ENCODE results near the gene SCFD2. TPM values are rescaled to one million over a fixed set of nuclear protein-coding genes. Genes with fewer than 3 reads are reported as not detected.

Gene SCFD2
- total RNA-seq, 1 experiment from 2014 or later = 12.4 TPM

GRCh38 chr4:53000560-53000959 lies 365.3 kb downstream of the SCFD2 start:
- no peak overlapping the region for H3K4me3 Mint-ChIP-seq
- no peaks in the 10 kb centered on the region; the same call in 1 of the 2 replicates for H3K27me3 Mint-ChIP-seq (ENCODE audit: low read depth)
- no peaks in the 10 kb centered on the region for H3K9me3 Mint-ChIP-seq
- CTCF ChIA-PET = no interaction called here
- POLR2A ChIA-PET = no interaction called here
- ATAC-seq (no peak), DNase-seq (ENCODE audit: low spot score) (no peak)
- no peaks in the 10 kb centered on the region for H3K4me1 Mint-ChIP-seq
- TF ChIP-seq ELF4 (CRISPR knock-in tag; IDR thresholded peaks at IDR 0.05; ENCODE audit: low read depth) (no peak), ETV6 (CRISPR knock-in tag; IDR thresholded peaks at IDR 0.05) (no peak)
- H3K27ac Mint-ChIP-seq = no peak overlapping the region
- H3K36me3 Mint-ChIP-seq = no peaks in the 10 kb centered on the region

DNA sequence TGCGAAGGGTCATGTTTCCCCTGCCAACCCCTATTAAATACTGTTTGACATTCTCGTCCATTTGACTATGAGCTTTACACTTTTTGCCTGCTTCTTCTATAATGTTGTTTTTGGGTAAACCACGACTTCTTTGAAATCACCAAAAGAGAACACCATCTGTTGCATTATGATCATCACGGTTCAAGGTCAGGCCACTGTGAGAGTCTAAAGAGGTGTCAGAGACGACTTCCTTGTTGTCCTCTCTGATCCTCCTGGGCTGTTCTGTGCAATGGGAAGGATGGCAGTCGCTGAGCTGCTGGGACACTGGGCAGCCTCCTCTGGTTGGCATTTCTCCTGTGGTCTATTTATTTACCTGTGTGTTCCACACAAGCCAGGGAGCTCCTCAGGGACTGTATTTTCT lies 366.2 kb downstream of the SCFD2 start:
- ChIA-PET CTCF (no interaction called here), POLR2A (no interaction called here)
- H3K4me3 Mint-ChIP-seq = no peak overlapping the region
- no peaks in the 10 kb centered on the region; the same call in 1 of the 2 replicates for H3K27me3 Mint-ChIP-seq (ENCODE audit: low read depth)
- peaks cover 2% of the 10 kb centered on the region; the same call in 1 of the 2 replicates for H3K36me3 Mint-ChIP-seq
- no peak for DNase-seq (ENCODE audit: low spot score)
- H3K9me3 Mint-ChIP-seq = peaks cover 2% of the 10 kb centered on the region
- H3K4me1 Mint-ChIP-seq = no peaks in the 10 kb centered on the region
- no peak for ATAC-seq
- TF ChIP-seq ELF4 (CRISPR knock-in tag; IDR thresholded peaks at IDR 0.05; ENCODE audit: low read depth) (no peak), ZNF121 (CRISPR knock-in tag; IDR thresholded peaks at IDR 0.05) (no peak), MAX (CRISPR knock-in tag; IDR thresholded peaks at IDR 0.05) (no peak), NR2C2 (CRISPR knock-in tag; IDR thresholded peaks at IDR 0.05) (no peak), TP53 (CRISPR knock-in tag; IDR thresholded peaks at IDR 0.05) (no peak), TCF7 (CRISPR knock-in tag; IDR thresholded peaks at IDR 0.05; ENCODE audit: low read depth) (no peak), CBFB (CRISPR knock-in tag; IDR thresholded peaks at IDR 0.05; ENCODE audit: low read depth) (no peak), ZNF396 (CRISPR knock-in tag; IDR thresholded peaks at IDR 0.05; ENCODE audit: borderline replicate concordance) (no peak), PRRX2 (CRISPR knock-in tag; IDR thresholded peaks at IDR 0.05) (no peak), SOX15 (CRISPR knock-in tag; IDR thresholded peaks at IDR 0.05) (no peak), CREM (CRISPR knock-in tag; IDR thresholded peaks at IDR 0.05) (no peak)
- TF ChIP-seq, protein P1, sequence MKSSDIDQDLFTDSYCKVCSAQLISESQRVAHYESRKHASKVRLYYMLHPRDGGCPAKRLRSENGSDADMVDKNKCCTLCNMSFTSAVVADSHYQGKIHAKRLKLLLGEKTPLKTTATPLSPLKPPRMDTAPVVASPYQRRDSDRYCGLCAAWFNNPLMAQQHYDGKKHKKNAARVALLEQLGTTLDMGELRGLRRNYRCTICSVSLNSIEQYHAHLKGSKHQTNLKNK (CRISPR knock-in tag; IDR thresholded peaks at IDR 0.05) = no peak
- TF ChIP-seq, protein P2, sequence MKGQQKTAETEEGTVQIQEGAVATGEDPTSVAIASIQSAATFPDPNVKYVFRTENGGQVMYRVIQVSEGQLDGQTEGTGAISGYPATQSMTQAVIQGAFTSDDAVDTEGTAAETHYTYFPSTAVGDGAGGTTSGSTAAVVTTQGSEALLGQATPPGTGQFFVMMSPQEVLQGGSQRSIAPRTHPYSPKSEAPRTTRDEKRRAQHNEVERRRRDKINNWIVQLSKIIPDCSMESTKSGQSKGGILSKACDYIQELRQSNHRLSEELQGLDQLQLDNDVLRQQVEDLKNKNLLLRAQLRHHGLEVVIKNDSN (CRISPR knock-in tag; IDR thresholded peaks at IDR 0.05) = no peak
- H3K27ac Mint-ChIP-seq = no peak overlapping the region

- ChIA-PET POLR2A (no interaction called here), CTCF (no interaction called here)
- DNase-seq (ENCODE audit: low spot score) (no peak), ATAC-seq (no peak)
- Mint-ChIP-seq H3K4me1 (no peaks in the 10 kb centered on the region), H3K4me3 (no peak overlapping the region), H3K27me3 (ENCODE audit: low read depth) (no peaks in the 10 kb centered on the region), H3K9me3 (peaks cover 12% of the 10 kb centered on the region), H3K27ac (no peak overlapping the region), H3K36me3 (peaks cover 5% of the 10 kb centered on the region)
- no peak for TF ChIP-seq IRF1 (CRISPR knock-in tag; IDR thresholded peaks at IDR 0.05)
- no peak for TF ChIP-seq USF2 (CRISPR knock-in tag; IDR thresholded peaks at IDR 0.05)
- TF ChIP-seq KAT7 (CRISPR knock-in tag; IDR thresholded peaks at IDR 0.05; ENCODE audit: borderline replicate concordance) = no peak
- TF ChIP-seq JAZF1 (CRISPR knock-in tag; IDR thresholded peaks at IDR 0.05) = no peak
- no peak for TF ChIP-seq ESRRA (CRISPR knock-in tag; IDR thresholded peaks at IDR 0.05; ENCODE audit: borderline replicate concordance)
- no peak for TF ChIP-seq MYBL2 (CRISPR knock-in tag; IDR thresholded peaks at IDR 0.05)
- no peak for TF ChIP-seq RORB (CRISPR knock-in tag; IDR thresholded peaks at IDR 0.05)
- TF ChIP-seq ZNF425 (CRISPR knock-in tag; conservative IDR thresholded peaks at IDR 0.05) = no peak
- TF ChIP-seq E2F4 (CRISPR knock-in tag; IDR thresholded peaks at IDR 0.05; ENCODE audit: borderline replicate concordance, low read depth) = no peak
- no peak for TF ChIP-seq PREB (CRISPR knock-in tag; IDR thresholded peaks at IDR 0.05; ENCODE audit: borderline replicate concordance)
These were observed 367.4 kb downstream of the SCFD2 start for GRCh38 chr4:52998413-52998812.

All from WTC11 (cell line).